ENCODE measurements around the gene SEMA4A.

SEMA4A gene

GRCh38 chr1:156220226-156220625, 66.8 kb downstream of the SEMA4A start:
- TF ChIP-seq CTCF (IDR thresholded peaks at IDR 0.05; ENCODE audit: low read depth, low read length, poor library complexity, severe bottlenecking): no peak
- no peak for TF ChIP-seq EZH2phosphoT487 (IDR thresholded peaks at IDR 0.05; ENCODE audit: borderline replicate concordance, low read length)
- Histone ChIP-seq H3F3A (ENCODE audit: control insufficient read depth, insufficient read depth) (0 out of 2 replicates have a peak, but pooled peaks cover 2% of the 10 kb centered on the region), H4K20me1 (ENCODE audit: control insufficient read depth, insufficient read depth, low read depth, low read length) (no peaks in the 10 kb centered on the region), H3K4me2 (ENCODE audit: low read length) (no peak overlapping the region), H3K36me3 (ENCODE audit: control insufficient read depth, low read length) (peaks cover 32% of the 10 kb centered on the region), H3K4me3 (ENCODE audit: low read length) (no peak overlapping the region), H3K27me3 (ENCODE audit: control insufficient read depth, low read length) (no peaks in the 10 kb centered on the region), H3K27ac (ENCODE audit: low read depth, low read length) (no peak overlapping the region), H3K9me3 (ENCODE audit: control insufficient read depth, insufficient read depth, low read length) (no peaks in the 10 kb centered on the region), H3K79me2 (ENCODE audit: control insufficient read depth, low read length) (peaks cover 29% of the 10 kb centered on the region), H3K4me1 (ENCODE audit: control insufficient read depth, low read length) (peaks cover 3% of the 10 kb centered on the region; the same call in 1 of the 2 replicates), H3K9me2 (replicated peaks; ENCODE audit: control insufficient read depth, low read length) (no peaks in the 10 kb centered on the region)

- no peak overlapping the region for H3K4me3 ChIP-seq (ENCODE audit: low read length)
- no peak overlapping the region for H3K4me2 ChIP-seq (ENCODE audit: low read length)
- no peak for TF ChIP-seq CTCF (IDR thresholded peaks at IDR 0.05; ENCODE audit: low read depth, low read length, poor library complexity, severe bottlenecking)
- TF ChIP-seq EZH2phosphoT487 (IDR thresholded peaks at IDR 0.05; ENCODE audit: borderline replicate concordance, low read length): no peak
- H3K4me1 ChIP-seq (ENCODE audit: control insufficient read depth, low read length): peaks cover 11% of the 10 kb centered on the region
- no peak overlapping the region for H3K27ac ChIP-seq (ENCODE audit: low read depth, low read length)
- no peaks in the 10 kb centered on the region for H3K9me3 ChIP-seq (ENCODE audit: control insufficient read depth, insufficient read depth, low read length)
- H3K27me3 ChIP-seq (ENCODE audit: control insufficient read depth, low read length): no peaks in the 10 kb centered on the region
- no peaks in the 10 kb centered on the region for H3K9me2 ChIP-seq (replicated peaks; ENCODE audit: control insufficient read depth, low read length)
- peaks cover 2% of the 10 kb centered on the region; the same call in 1 of the 2 replicates for H3F3A ChIP-seq (ENCODE audit: control insufficient read depth, insufficient read depth)
- H3K36me3 ChIP-seq (ENCODE audit: control insufficient read depth, low read length): peaks cover 37% of the 10 kb centered on the region
- H4K20me1 ChIP-seq (ENCODE audit: control insufficient read depth, insufficient read depth, low read depth, low read length): no peaks in the 10 kb centered on the region
- H3K79me2 ChIP-seq (ENCODE audit: control insufficient read depth, low read length): peaks cover 20% of the 10 kb centered on the region
Observed at GRCh38 chr1:156221986-156222692, 68.8 kb downstream of the SEMA4A start.

DNA sequence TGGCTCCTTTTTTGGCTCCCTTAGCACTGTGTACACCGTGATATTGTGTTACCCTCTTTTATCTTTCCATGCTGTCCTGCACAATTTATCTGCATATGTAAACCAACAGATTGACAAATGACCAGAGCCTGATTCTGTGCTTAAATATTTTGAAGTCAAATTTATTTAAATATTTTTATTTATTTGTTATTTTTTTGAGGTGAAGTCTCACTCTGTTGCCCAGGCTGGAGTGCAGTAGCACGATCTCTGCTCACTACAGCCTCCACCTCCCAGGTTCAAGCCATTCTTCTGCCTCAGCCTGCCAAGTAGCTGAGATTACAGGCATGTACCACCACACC, 72.3 kb downstream of the SEMA4A start:
- Histone ChIP-seq H3K4me2 (ENCODE audit: low read length) (no peak overlapping the region), H3K4me3 (ENCODE audit: low read length) (no peak overlapping the region), H3F3A (ENCODE audit: control insufficient read depth, insufficient read depth) (peaks cover 2% of the 10 kb centered on the region; the same call in 1 of the 2 replicates), H3K9me2 (replicated peaks; ENCODE audit: control insufficient read depth, low read length) (no peaks in the 10 kb centered on the region), H3K9me3 (ENCODE audit: control insufficient read depth, insufficient read depth, low read length) (no peaks in the 10 kb centered on the region), H3K79me2 (ENCODE audit: control insufficient read depth, low read length) (no peaks in the 10 kb centered on the region; the same call in 1 of the 2 replicates), H4K20me1 (ENCODE audit: control insufficient read depth, insufficient read depth, low read depth, low read length) (no peaks in the 10 kb centered on the region), H3K36me3 (ENCODE audit: control insufficient read depth, low read length) (peaks cover 44% of the 10 kb centered on the region), H3K27me3 (ENCODE audit: control insufficient read depth, low read length) (no peaks in the 10 kb centered on the region), H3K27ac (ENCODE audit: low read depth, low read length) (no peak overlapping the region), H3K4me1 (ENCODE audit: control insufficient read depth, low read length) (peaks cover 8% of the 10 kb centered on the region)
- TF ChIP-seq CTCF (IDR thresholded peaks at IDR 0.05; ENCODE audit: low read depth, low read length, poor library complexity, severe bottlenecking) (no peak), EZH2phosphoT487 (IDR thresholded peaks at IDR 0.05; ENCODE audit: borderline replicate concordance, low read length) (no peak)

Data from DOHH2 (cell line).